NCI-H187 treated with DMSO at 0.1 percent for 48 hours (cell line): ENCODE data around the gene NUP188.
"Not testable (repeated sequence)": the region's sequence is repeated elsewhere in the genome, so short reads cannot be mapped to it uniquely, and the experiment has no call there.

Source experiments
- DNase-seq: peaks from one replicate; lab custom pipeline; 2025; lab: John Stamatoyannopoulos, UW

NUP188 gene

DNA sequence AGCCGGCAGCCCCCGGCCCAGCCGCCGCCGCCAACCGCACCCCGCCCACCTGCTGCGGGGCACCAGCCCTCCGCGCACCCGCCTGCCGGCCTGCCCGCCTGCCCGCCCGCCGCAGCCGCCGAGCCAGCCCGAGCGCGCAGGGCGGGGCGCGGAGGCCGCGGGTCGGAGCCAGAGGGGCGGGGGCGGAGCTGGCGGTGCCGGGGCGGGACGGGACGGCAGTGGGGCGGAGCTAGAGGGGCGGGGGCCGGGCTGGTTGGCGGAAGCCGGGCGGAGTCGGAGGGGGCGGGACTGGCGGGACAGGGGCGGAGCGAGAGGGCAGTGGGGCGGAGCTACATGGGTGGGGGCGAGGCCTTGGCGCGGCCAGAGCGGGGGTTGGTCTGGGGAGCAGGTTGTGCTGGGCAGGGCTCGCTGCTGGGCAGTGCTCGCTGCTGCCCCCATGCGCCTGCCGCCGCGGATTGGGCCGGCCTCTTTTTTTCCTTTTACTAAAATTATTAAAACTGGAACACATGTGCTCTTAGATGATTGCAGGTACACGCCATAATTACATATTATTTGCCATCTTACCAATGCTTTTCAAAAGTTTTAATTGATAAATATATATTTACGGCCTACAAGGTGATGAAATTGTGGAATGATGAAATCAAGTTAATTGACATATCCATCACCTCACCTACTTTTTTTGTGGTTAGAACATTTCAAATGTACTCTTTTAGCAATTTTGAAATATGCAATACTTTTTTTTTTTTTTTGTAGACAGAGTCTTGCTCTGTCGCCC is 80.9 kb downstream of the NUP188 start, which contains the start of gene SH3GLB2:
Gene SH3GLB2 (minus strand): TSS at position 140 of the 775 bp plus-strand sequence. CDS start 177 bp downstream, outside the sequence.
- peak; percentile 1 for DNase-seq

GRCh38 chr9:129030191-129030590 is 82.7 kb downstream of the NUP188 start:
- DNase-seq, result no peak

GRCh38 chr9:129031514-129031913 is 84.0 kb downstream of the NUP188 start:
- DNase-seq, result no peak

- DNase-seq, result no peak
Observed at GRCh38 chr9:129032541-129033159, 85.2 kb downstream of the NUP188 start.

GRCh38 chr9:129033216-129033615 is 85.7 kb downstream of the NUP188 start:
- no peak for DNase-seq

DNA sequence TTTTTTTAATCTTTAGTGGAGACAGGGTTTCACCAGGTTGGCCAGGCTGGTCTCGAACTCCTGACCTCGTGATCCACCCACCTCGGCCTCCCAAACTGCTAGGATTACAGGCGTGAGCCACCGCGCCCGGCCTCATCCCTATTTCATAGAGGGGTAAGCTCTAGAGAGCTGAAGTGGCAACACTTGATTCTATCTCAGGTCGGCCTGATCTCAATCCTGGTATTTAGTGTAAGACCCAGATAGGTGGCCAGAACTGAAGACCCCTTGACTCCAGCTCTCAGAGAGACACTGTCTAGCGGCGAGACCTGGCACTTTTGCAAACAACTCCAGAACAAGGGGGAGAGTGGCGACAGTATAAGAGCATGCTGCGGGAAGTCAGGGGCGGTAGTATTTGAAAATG is 88.3 kb downstream of the NUP188 start:
- not testable (repeated sequence) for DNase-seq

GRCh38 chr9:129036241-129036922 is 88.9 kb downstream of the NUP188 start, which contains the start of gene MIGA2:
Gene MIGA2, plus strand, starts transcription at chr9:129036626. Its CDS starts 3,969 bp downstream, at chr9:129040595.
- DNase-seq, result peak; percentile 72

GRCh38 chr9:129036923-129037766 is 89.6 kb downstream of the NUP188 start:
- DNase-seq, result no peak

DNA sequence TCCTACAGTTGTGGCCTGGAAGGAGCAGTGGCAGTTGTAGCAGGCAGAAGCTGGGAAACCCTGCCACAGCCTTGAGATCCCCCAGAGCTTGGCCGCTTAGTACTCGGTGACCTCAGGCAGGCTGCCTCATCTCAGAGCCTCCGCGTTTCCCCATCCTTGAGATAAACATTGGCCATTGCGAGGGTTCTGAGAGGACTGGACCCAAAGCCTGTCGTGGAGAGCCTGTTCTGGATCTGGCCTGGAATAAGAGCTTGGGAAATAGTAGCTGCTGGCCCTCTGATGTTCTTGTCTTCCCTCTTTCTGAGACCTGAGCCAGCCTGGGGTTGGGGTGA is 90.2 kb downstream of the NUP188 start:
- DNase-seq, result no peak

GRCh38 chr9:129038109-129038852 is 90.8 kb downstream of the NUP188 start:
- DNase-seq, result no peak

- no peak for DNase-seq
Observed at GRCh38 chr9:129040113-129040643, 92.7 kb downstream of the NUP188 start.

DNA sequence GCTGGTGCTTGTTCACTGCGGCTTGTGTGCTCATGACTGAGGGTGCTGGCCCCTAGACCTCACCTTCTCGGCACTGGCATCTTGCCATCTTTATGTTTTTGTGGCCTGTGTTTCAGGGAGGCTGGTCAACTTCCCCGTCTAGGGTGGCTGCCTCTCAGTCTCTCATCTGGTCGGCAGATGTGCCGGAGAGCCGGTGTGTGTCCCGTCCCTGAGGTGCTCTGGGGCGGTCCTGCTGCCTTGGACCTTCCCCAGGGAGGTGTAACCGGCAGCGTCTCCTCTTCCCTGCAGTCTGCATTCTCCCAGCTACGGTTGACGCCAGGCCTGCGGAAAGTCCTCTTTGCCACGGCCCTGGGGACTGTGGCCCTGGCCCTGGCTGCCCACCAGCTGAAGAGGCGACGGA is 94.5 kb downstream of the NUP188 start:
- no peak for DNase-seq

GRCh38 chr9:129052592-129052991 is 105.1 kb downstream of the NUP188 start:
- no peak for DNase-seq

- no peak for DNase-seq
Observed at GRCh38 chr9:129053020-129053419, 105.5 kb downstream of the NUP188 start.

DNA sequence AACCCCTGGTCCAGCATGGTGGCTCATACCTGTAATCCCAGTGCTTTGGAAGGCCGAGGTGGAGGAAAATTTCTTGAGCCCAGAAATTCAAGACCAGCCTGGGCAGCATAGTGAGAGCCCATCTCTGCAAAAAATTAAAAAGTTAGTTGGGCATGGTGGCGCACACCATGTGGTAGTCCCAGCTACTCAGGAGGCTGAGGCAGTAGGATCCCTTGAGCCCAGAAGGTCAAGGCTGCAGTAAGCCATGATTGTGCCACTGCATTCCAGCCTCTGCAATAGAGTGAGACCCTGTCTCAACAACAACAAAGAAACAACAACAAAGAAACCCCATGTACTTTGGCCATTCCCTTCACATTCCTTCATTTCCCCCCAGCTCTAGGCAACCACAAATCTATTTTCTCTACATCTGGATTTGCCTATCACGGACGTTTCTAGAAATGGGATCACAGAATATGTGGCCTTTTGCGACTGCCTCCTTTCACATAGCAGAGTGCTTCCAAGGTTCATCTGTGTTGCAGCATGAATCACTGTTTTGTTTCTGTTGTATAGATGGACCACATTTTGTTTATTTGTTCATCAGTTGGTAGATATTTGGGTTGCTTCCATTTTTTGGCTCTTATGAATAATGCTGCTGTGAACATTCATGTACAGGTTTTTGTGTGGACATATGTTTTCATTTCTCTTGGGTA is 106.8 kb downstream of the NUP188 start:
- no peak for DNase-seq
